GM18858 (cell line): ENCODE measurements around the gene PTPRF.

Experiments
- ATAC-seq: cut with Tn5 transposase; IDR thresholded peaks from one replicate; pipeline ENCODE4 v1.9.1; 2021; ENCODE audit not compliant: unreplicated experiment

PTPRF gene

GRCh38 chr1:43512681-43513080 is 18.0 kb upstream of the PTPRF start:
- ATAC-seq, result no peak

- no peak for ATAC-seq
Observed at GRCh38 chr1:43513471-43514173, 17.1 kb upstream of the PTPRF start.

- no peak for ATAC-seq
Observed at GRCh38 chr1:43518935-43519686, 11.6 kb upstream of the PTPRF start.

GRCh38 chr1:43520100-43520778 is 10.4 kb upstream of the PTPRF start:
- no peak for ATAC-seq

GRCh38 chr1:43521078-43521477 is 9.6 kb upstream of the PTPRF start:
- no peak for ATAC-seq

- no peak for ATAC-seq
Observed at GRCh38 chr1:43521756-43522155, 8.9 kb upstream of the PTPRF start.

GRCh38 chr1:43522431-43522775 is 8.3 kb upstream of the PTPRF start:
- no peak for ATAC-seq

- no peak for ATAC-seq
Observed at GRCh38 chr1:43522776-43523480, 7.8 kb upstream of the PTPRF start.

- ATAC-seq, result no peak
Observed at GRCh38 chr1:43524804-43525203, 5.9 kb upstream of the PTPRF start.

- no peak for ATAC-seq
Observed at GRCh38 chr1:43526002-43526401, 4.7 kb upstream of the PTPRF start.

GRCh38 chr1:43527111-43527878 is 3.4 kb upstream of the PTPRF start:
- no peak for ATAC-seq

- no peak for ATAC-seq
Observed at GRCh38 chr1:43529206-43529731, 1.4 kb upstream of the PTPRF start.

GRCh38 chr1:43531107-43531905 is 623 bp downstream of the PTPRF start:
- ATAC-seq, result no peak

GRCh38 chr1:43531906-43532584 is 1.4 kb downstream of the PTPRF start:
- no peak for ATAC-seq

- ATAC-seq, result no peak
Observed at GRCh38 chr1:43532716-43533115, 2.0 kb downstream of the PTPRF start.

GRCh38 chr1:43533584-43533983 is 2.9 kb downstream of the PTPRF start:
- no peak for ATAC-seq

GRCh38 chr1:43534256-43534655 is 3.6 kb downstream of the PTPRF start:
- no peak for ATAC-seq

- ATAC-seq, result no peak
Observed at GRCh38 chr1:43536196-43536863, 5.6 kb downstream of the PTPRF start.
